HEK293 (cell line): Measurements from ENCODE around the gene NAGLU.
A peak's percentile ranks its signal among the peaks of the same experiment; 100 is the strongest.

Source experiments
- OSR2 ChIP-seq: fragments of 450-650 bp; formaldehyde crosslinking; IDR thresholded peaks from 2 replicates; pipeline ENCODE4 v1.5.1; 2016; ENCODE audit warnings: missing biosample characterization, missing genetic modification characterization
- WT1 ChIP-seq: fragments of 450-650 bp; formaldehyde crosslinking; IDR thresholded peaks from 2 replicates; pipeline ENCODE4 v1.5.1; 2016; ENCODE audit warnings: missing biosample characterization, missing genetic modification characterization
- ZBTB1 ChIP-seq: fragments of 450-650 bp; formaldehyde crosslinking; IDR thresholded peaks from 2 replicates; pipeline ENCODE4 v1.5.1; 2016; ENCODE audit warnings: missing biosample characterization, missing genetic modification characterization
- ZBTB20 ChIP-seq: fragments of 450-650 bp; formaldehyde crosslinking; IDR thresholded peaks from 2 replicates; pipeline ENCODE4 v1.5.1; 2016; ENCODE audit warnings: missing biosample characterization, missing genetic modification characterization
- ZFP41 ChIP-seq: fragments of 450-650 bp; formaldehyde crosslinking; IDR thresholded peaks from 2 replicates; pipeline ENCODE4 v1.5.1; 2016; ENCODE audit warnings: missing biosample characterization, missing genetic modification characterization, borderline replicate concordance
- ZNF174 ChIP-seq: fragments of 450-650 bp; formaldehyde crosslinking; IDR thresholded peaks from 2 replicates; pipeline ENCODE4 v1.5.0; 2017; ENCODE audit warnings: missing biosample characterization, mild to moderate bottlenecking, missing genetic modification characterization
- ZNF2 ChIP-seq: fragments of 450-650 bp; formaldehyde crosslinking; IDR thresholded peaks from 2 replicates; pipeline ENCODE4 v1.5.1; 2016; ENCODE audit warnings: missing biosample characterization, missing genetic modification characterization
- ZNF221 ChIP-seq: fragments of 450-650 bp; formaldehyde crosslinking; IDR thresholded peaks from 2 replicates; pipeline ENCODE4 v1.5.1; 2017; ENCODE audit warnings: missing biosample characterization, missing genetic modification characterization, borderline replicate concordance
- ZNF239 ChIP-seq: fragments of 450-650 bp; formaldehyde crosslinking; IDR thresholded peaks from 2 replicates; pipeline ENCODE4 v1.5.1; 2016; ENCODE audit warnings: missing biosample characterization, missing genetic modification characterization
- ZNF274 ChIP-seq, 2 experiments: fragments of 200-500 bp in 1 of 2; fragments of 450-650 bp in 1 of 2; sonication (Bioruptor generic) in 1 of 2; formaldehyde crosslinking in 1 of 2; IDR thresholded peaks; 2 replicates each; pipeline versions ENCODE4 v1.5.1 to v1.6.1; 2014 to 2016; ENCODE audit warnings: borderline replicate concordance in 1 of 2, inconsistent platforms in 1 of 2, low read length in 1 of 2, missing biosample characterization in 1 of 2, missing genetic modification characterization in 1 of 2
- ZNF302 ChIP-seq: fragments of 450-650 bp; formaldehyde crosslinking; IDR thresholded peaks from 2 replicates; pipeline ENCODE4 v1.5.1; 2016; ENCODE audit warnings: missing biosample characterization, missing genetic modification characterization, low read depth
- ZNF350 ChIP-seq: fragments of 450-650 bp; formaldehyde crosslinking; IDR thresholded peaks from 2 replicates; pipeline ENCODE4 v1.5.0; 2017; ENCODE audit warnings: missing biosample characterization, mild to moderate bottlenecking, missing genetic modification characterization
- ZNF514 ChIP-seq: fragments of 450-650 bp; formaldehyde crosslinking; IDR thresholded peaks from 2 replicates; pipeline ENCODE4 v1.5.1; 2016; ENCODE audit warnings: missing biosample characterization, missing genetic modification characterization
- ZNF548 ChIP-seq: fragments of 450-650 bp; formaldehyde crosslinking; IDR thresholded peaks from 2 replicates; pipeline ENCODE4 v1.5.1; 2016; ENCODE audit warnings: missing biosample characterization, missing genetic modification characterization
- ZNF785 ChIP-seq: fragments of 450-650 bp; formaldehyde crosslinking; IDR thresholded peaks from 2 replicates; pipeline ENCODE4 v1.5.1; 2016; ENCODE audit warnings: missing biosample characterization, missing genetic modification characterization
- TF ChIP-seq, protein P1 (sequence below): fragments of 450-650 bp; formaldehyde crosslinking; IDR thresholded peaks from 2 replicates; pipeline ENCODE4 v1.5.1; 2017; ENCODE audit warnings: missing biosample characterization, missing genetic modification characterization
- TF ChIP-seq, protein P2 (sequence below): fragments of 450-650 bp; formaldehyde crosslinking; conservative IDR thresholded peaks from 2 replicates; pipeline ENCODE4 v1.5.1; 2016; ENCODE audit warnings: low read depth, missing biosample characterization, missing genetic modification characterization
- TF ChIP-seq, protein P3 (sequence below): fragments of 450-650 bp; formaldehyde crosslinking; IDR thresholded peaks from 2 replicates; pipeline ENCODE4 v1.5.1; 2016; ENCODE audit warnings: missing biosample characterization, missing genetic modification characterization, low read depth
- TF ChIP-seq, protein P4 (sequence below): fragments of 450-650 bp; formaldehyde crosslinking; IDR thresholded peaks from 2 replicates; pipeline ENCODE4 v1.5.1; 2016; ENCODE audit warnings: missing biosample characterization, missing genetic modification characterization
- TF ChIP-seq, protein P5 (sequence below): fragments of 450-650 bp; formaldehyde crosslinking; IDR thresholded peaks from 2 replicates; pipeline ENCODE4 v1.5.1; 2016; ENCODE audit warnings: missing biosample characterization, missing genetic modification characterization, borderline replicate concordance
- TF ChIP-seq, protein P6 (sequence below): fragments of 450-650 bp; IDR thresholded peaks from 2 replicates; pipeline ENCODE4 v1.5.1; 2018; ENCODE audit warnings: missing biosample characterization, mild to moderate bottlenecking, missing genetic modification characterization
- TF ChIP-seq, protein P7 (sequence below): fragments of 450-650 bp; formaldehyde crosslinking; IDR thresholded peaks from 2 replicates; pipeline ENCODE4 v1.5.1; 2017; ENCODE audit warnings: missing biosample characterization, missing genetic modification characterization
- TF ChIP-seq, protein P8 (sequence below): fragments of 450-650 bp; formaldehyde crosslinking; IDR thresholded peaks from 2 replicates; pipeline ENCODE4 v1.5.1; 2016; ENCODE audit warnings: missing biosample characterization, missing genetic modification characterization

NAGLU gene

DNA sequence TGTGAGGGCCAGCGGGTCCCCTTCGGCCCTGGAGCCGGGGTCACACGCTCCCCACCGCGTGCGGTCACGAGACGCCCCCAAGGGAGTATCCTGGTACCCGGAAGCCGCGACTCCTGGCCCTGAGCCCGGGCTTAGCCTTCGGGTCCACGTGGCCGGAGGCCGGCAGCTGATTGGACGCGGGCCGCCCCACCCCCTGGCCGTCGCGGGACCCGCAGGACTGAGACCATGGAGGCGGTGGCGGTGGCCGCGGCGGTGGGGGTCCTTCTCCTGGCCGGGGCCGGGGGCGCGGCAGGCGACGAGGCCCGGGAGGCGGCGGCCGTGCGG is at the start of gene NAGLU (continued):
- TF ChIP-seq, protein P1, sequence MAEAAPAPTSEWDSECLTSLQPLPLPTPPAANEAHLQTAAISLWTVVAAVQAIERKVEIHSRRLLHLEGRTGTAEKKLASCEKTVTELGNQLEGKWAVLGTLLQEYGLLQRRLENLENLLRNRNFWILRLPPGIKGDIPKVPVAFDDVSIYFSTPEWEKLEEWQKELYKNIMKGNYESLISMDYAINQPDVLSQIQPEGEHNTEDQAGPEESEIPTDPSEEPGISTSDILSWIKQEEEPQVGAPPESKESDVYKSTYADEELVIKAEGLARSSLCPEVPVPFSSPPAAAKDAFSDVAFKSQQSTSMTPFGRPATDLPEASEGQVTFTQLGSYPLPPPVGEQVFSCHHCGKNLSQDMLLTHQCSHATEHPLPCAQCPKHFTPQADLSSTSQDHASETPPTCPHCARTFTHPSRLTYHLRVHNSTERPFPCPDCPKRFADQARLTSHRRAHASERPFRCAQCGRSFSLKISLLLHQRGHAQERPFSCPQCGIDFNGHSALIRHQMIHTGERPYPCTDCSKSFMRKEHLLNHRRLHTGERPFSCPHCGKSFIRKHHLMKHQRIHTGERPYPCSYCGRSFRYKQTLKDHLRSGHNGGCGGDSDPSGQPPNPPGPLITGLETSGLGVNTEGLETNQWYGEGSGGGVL (tag by site-specific recombination): no peak; the same call in 1 of the 2 replicates
- TF ChIP-seq ZNF548 (tag by site-specific recombination): no peak
- TF ChIP-seq OSR2: peak; percentile 84
- TF ChIP-seq ZNF274 (IDR thresholded peaks at IDR 0.05; ENCODE audit: low read length): no peak
- no peak for TF ChIP-seq ZNF274 (tag by site-specific recombination; IDR thresholded peaks at IDR 0.05; ENCODE audit: borderline replicate concordance)
- TF ChIP-seq ZNF174 (tag by site-specific recombination): no peak
- TF ChIP-seq ZBTB20 (tag by site-specific recombination): no peak
- no peak; the same call in 1 of the 2 replicates for TF ChIP-seq ZNF2 (tag by site-specific recombination)
- TF ChIP-seq ZNF350 (tag by site-specific recombination): no peak
- TF ChIP-seq, protein P2, sequence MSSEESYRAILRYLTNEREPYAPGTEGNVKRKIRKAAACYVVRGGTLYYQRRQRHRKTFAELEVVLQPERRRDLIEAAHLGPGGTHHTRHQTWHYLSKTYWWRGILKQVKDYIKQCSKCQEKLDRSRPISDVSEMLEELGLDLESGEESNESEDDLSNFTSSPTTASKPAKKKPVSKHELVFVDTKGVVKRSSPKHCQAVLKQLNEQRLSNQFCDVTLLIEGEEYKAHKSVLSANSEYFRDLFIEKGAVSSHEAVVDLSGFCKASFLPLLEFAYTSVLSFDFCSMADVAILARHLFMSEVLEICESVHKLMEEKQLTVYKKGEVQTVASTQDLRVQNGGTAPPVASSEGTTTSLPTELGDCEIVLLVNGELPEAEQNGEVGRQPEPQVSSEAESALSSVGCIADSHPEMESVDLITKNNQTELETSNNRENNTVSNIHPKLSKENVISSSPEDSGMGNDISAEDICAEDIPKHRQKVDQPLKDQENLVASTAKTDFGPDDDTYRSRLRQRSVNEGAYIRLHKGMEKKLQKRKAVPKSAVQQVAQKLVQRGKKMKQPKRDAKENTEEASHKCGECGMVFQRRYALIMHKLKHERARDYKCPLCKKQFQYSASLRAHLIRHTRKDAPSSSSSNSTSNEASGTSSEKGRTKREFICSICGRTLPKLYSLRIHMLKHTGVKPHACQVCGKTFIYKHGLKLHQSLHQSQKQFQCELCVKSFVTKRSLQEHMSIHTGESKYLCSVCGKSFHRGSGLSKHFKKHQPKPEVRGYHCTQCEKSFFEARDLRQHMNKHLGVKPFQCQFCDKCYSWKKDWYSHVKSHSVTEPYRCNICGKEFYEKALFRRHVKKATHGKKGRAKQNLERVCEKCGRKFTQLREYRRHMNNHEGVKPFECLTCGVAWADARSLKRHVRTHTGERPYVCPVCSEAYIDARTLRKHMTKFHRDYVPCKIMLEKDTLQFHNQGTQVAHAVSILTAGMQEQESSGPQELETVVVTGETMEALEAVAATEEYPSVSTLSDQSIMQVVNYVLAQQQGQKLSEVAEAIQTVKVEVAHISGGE: no peak
- TF ChIP-seq ZNF785 (tag by site-specific recombination): no peak
- TF ChIP-seq, protein P3, sequence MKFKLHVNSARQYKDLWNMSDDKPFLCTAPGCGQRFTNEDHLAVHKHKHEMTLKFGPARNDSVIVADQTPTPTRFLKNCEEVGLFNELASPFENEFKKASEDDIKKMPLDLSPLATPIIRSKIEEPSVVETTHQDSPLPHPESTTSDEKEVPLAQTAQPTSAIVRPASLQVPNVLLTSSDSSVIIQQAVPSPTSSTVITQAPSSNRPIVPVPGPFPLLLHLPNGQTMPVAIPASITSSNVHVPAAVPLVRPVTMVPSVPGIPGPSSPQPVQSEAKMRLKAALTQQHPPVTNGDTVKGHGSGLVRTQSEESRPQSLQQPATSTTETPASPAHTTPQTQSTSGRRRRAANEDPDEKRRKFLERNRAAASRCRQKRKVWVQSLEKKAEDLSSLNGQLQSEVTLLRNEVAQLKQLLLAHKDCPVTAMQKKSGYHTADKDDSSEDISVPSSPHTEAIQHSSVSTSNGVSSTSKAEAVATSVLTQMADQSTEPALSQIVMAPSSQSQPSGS (tag by site-specific recombination): no peak
- peak; percentile 84 for TF ChIP-seq WT1
- no peak for TF ChIP-seq ZNF239 (tag by site-specific recombination)
- TF ChIP-seq, protein P4, sequence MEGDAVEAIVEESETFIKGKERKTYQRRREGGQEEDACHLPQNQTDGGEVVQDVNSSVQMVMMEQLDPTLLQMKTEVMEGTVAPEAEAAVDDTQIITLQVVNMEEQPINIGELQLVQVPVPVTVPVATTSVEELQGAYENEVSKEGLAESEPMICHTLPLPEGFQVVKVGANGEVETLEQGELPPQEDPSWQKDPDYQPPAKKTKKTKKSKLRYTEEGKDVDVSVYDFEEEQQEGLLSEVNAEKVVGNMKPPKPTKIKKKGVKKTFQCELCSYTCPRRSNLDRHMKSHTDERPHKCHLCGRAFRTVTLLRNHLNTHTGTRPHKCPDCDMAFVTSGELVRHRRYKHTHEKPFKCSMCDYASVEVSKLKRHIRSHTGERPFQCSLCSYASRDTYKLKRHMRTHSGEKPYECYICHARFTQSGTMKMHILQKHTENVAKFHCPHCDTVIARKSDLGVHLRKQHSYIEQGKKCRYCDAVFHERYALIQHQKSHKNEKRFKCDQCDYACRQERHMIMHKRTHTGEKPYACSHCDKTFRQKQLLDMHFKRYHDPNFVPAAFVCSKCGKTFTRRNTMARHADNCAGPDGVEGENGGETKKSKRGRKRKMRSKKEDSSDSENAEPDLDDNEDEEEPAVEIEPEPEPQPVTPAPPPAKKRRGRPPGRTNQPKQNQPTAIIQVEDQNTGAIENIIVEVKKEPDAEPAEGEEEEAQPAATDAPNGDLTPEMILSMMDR: no peak
- no peak for TF ChIP-seq ZNF302 (tag by site-specific recombination)
- TF ChIP-seq ZFP41 (tag by site-specific recombination): no peak
- TF ChIP-seq ZNF514: no peak
- TF ChIP-seq, protein P5, sequence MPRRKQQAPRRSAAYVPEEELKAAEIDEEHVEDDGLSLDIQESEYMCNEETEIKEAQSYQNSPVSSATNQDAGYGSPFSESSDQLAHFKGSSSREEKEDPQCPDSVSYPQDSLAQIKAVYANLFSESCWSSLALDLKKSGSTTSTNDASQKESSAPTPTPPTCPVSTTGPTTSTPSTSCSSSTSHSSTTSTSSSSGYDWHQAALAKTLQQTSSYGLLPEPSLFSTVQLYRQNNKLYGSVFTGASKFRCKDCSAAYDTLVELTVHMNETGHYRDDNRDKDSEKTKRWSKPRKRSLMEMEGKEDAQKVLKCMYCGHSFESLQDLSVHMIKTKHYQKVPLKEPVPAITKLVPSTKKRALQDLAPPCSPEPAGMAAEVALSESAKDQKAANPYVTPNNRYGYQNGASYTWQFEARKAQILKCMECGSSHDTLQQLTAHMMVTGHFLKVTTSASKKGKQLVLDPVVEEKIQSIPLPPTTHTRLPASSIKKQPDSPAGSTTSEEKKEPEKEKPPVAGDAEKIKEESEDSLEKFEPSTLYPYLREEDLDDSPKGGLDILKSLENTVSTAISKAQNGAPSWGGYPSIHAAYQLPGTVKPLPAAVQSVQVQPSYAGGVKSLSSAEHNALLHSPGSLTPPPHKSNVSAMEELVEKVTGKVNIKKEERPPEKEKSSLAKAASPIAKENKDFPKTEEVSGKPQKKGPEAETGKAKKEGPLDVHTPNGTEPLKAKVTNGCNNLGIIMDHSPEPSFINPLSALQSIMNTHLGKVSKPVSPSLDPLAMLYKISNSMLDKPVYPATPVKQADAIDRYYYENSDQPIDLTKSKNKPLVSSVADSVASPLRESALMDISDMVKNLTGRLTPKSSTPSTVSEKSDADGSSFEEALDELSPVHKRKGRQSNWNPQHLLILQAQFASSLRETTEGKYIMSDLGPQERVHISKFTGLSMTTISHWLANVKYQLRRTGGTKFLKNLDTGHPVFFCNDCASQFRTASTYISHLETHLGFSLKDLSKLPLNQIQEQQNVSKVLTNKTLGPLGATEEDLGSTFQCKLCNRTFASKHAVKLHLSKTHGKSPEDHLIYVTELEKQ (tag by site-specific recombination): 0 out of 2 replicates have a peak, but pooled peaks have one; percentile 40
- peak; percentile 51; the same call in 1 of the 2 replicates for TF ChIP-seq ZBTB1 (tag by site-specific recombination)
- TF ChIP-seq, protein P6, sequence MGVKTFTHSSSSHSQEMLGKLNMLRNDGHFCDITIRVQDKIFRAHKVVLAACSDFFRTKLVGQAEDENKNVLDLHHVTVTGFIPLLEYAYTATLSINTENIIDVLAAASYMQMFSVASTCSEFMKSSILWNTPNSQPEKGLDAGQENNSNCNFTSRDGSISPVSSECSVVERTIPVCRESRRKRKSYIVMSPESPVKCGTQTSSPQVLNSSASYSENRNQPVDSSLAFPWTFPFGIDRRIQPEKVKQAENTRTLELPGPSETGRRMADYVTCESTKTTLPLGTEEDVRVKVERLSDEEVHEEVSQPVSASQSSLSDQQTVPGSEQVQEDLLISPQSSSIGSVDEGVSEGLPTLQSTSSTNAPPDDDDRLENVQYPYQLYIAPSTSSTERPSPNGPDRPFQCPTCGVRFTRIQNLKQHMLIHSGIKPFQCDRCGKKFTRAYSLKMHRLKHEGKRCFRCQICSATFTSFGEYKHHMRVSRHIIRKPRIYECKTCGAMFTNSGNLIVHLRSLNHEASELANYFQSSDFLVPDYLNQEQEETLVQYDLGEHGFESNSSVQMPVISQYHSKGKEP (tag by site-specific recombination): no peak
- TF ChIP-seq, protein P7, sequence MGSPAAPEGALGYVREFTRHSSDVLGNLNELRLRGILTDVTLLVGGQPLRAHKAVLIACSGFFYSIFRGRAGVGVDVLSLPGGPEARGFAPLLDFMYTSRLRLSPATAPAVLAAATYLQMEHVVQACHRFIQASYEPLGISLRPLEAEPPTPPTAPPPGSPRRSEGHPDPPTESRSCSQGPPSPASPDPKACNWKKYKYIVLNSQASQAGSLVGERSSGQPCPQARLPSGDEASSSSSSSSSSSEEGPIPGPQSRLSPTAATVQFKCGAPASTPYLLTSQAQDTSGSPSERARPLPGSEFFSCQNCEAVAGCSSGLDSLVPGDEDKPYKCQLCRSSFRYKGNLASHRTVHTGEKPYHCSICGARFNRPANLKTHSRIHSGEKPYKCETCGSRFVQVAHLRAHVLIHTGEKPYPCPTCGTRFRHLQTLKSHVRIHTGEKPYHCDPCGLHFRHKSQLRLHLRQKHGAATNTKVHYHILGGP (tag by site-specific recombination): no peak
- no peak for TF ChIP-seq ZNF221 (tag by site-specific recombination)
- TF ChIP-seq, protein P8, sequence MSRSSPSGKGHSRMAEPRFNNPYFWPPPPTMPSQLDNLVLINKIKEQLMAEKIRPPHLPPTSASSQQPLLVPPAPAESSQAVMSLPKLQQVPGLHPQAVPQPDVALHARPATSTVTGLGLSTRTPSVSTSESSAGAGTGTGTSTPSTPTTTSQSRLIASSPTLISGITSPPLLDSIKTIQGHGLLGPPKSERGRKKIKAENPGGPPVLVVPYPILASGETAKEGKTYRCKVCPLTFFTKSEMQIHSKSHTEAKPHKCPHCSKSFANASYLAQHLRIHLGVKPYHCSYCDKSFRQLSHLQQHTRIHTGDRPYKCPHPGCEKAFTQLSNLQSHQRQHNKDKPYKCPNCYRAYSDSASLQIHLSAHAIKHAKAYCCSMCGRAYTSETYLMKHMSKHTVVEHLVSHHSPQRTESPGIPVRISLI (tag by site-specific recombination): no peak
